A549 treated with GW870086 at 1 μM for 4 hours (cell line): ENCODE measurements around the gene AKAP7. TPM values are rescaled to one million over a fixed set of nuclear protein-coding genes. Genes with fewer than 3 reads are reported as not detected.

Source experiments
- total RNA-seq: library from RNA; stranded (reverse); fragments of 200-300 nt; extraction: Qiagen RNA extraction; gene quantifications from 5 replicates; pipeline ENCODE4 v1.2.3, GENCODE V29; 2022; ENCODE audit warnings: low read depth

The AKAP7 gene
- total RNA-seq: 2.2 to 3.4 TPM (median 2.6 TPM) in 5 replicates

DNA sequence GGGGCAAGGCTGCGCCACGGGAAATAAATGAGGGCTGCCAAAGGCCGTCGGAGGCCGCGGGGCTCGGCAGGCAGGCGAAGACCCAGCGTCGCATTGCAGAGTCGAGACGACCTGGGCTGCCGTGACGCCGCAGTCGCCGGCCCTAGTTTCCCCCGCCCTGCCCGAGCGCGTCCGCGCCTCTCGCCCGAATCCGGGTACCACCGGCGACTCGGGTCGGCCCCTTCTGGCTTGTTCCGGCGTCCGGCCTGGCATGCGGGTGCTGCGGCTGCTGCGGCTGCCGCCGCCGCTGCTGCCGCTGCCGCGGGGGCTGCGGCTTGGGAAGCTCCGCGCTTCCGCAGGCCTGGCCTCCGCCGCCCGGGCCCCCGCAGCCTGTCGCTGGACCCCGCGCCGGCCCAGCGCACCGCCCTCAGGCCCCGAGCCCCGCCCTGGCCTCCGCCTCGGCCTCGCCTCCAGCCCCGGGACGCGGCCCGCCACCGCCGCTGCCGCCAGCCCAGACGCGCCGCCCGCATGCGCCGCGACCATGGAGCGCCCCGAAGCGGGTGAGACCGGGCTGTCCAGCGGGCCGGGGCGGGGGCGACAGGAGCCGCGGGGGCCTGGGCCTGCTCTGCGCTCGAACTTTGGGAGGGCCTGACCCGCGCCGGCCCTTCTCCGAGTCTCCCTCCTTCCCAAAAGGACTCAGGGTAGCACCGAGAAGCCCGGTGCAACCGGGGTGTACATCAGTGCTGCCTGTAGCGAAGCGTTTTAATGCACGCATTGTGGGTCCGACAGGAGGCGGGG lies at the start of gene AKAP7:
TSS of gene AKAP7 (plus strand) at position 224 of the 777 bp plus-strand sequence. CDS start at position 521, 297 bp downstream.

Other genes starting within 250 kb of the AKAP7 start
- gene EPB41L2, start 72.2 kb upstream of the AKAP7 start, total RNA-seq: 33.2 to 43.2 TPM (median 38.5 TPM) in 5 replicates